NT2/D1 (cell line): ENCODE data around the gene CCL2.

Experiments
- SUZ12 ChIP-seq: IDR thresholded peaks from 2 replicates; pipeline ENCODE4 v1.6.1; 2011; ENCODE audit not compliant: insufficient read length, insufficient read depth; ENCODE audit errors: extremely low read depth
- YY1 ChIP-seq: IDR thresholded peaks from 2 replicates; pipeline ENCODE4 v1.6.1; 2011; ENCODE audit not compliant: insufficient read length, insufficient read depth
- ZNF274 ChIP-seq: IDR thresholded peaks from 2 replicates; pipeline ENCODE4 v1.6.1; 2011; ENCODE audit warnings: mild to moderate bottlenecking, low read depth, low read length

- no peak for TF ChIP-seq YY1
- TF ChIP-seq SUZ12 = no peak
- no peak for TF ChIP-seq ZNF274
Observed at GRCh38 chr17:34249061-34249460, 6.0 kb upstream of the CCL2 start.
